GM19035 (cell line): ENCODE data around the gene LHPP.

ENCODE experiments used
- ATAC-seq: cut with Tn5 transposase; IDR thresholded peaks from one replicate; pipeline ENCODE4 v1.9.1; 2021; ENCODE audit not compliant: unreplicated experiment

LHPP gene

DNA sequence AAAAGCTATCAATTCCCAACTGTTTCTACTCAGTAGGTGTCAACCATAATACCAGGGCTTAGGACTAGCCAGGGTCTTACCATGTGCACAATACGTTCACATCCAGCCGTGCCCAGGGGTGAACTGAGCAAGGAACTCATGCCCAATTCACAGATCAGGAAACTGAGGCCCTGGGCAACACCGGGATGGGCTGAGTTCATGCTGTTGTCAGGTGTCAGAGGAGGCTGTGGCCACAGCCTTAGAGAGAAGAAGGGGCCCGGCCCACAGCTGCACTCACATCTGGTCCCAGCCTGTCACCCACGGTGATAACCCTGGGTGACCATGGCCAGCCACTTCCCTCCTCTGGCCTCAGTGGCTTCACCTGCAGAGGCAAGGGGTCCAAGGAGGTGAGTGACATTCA is 190.6 kb downstream of the LHPP start:
- ATAC-seq = no peak

DNA sequence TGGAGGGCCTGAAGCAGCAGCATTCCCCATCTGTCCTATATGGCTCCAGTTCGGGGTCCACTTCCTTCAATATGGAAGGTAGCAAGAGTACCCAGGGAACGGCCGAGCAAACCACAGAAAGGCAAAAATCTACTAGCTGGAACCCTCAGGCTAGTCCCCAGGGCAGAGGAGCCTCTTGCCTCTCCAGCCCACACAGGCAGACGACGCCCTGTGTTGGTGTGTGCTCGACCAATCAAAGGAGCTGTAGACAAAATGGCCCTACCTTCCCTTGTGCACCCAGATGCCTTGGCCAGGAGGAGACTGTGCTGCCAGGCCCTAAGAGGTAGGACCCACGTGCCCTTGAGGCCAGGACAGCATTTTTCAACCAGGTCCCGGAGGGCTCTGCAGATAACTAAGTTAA is 191.1 kb downstream of the LHPP start:
- no peak for ATAC-seq

DNA sequence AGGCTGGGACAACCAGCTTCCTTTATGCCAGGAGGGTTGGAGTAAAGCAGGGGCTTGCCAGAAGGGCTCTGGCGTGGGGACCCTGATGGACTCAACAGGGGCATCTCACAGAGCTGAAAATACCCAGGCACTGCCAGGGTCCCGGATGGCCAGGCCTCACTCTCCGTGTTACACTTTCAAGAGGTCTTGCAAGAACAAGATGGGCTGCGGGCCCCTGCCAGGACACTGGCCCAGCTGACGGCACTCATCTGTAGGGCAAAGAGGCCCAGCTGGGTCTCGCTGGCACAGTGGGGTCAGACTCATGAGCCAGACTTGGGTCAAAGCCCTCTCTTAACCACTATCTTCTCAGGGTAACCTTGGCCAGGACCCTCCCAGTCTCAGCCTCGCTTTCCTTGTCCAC is 191.7 kb downstream of the LHPP start:
- ATAC-seq = no peak

DNA sequence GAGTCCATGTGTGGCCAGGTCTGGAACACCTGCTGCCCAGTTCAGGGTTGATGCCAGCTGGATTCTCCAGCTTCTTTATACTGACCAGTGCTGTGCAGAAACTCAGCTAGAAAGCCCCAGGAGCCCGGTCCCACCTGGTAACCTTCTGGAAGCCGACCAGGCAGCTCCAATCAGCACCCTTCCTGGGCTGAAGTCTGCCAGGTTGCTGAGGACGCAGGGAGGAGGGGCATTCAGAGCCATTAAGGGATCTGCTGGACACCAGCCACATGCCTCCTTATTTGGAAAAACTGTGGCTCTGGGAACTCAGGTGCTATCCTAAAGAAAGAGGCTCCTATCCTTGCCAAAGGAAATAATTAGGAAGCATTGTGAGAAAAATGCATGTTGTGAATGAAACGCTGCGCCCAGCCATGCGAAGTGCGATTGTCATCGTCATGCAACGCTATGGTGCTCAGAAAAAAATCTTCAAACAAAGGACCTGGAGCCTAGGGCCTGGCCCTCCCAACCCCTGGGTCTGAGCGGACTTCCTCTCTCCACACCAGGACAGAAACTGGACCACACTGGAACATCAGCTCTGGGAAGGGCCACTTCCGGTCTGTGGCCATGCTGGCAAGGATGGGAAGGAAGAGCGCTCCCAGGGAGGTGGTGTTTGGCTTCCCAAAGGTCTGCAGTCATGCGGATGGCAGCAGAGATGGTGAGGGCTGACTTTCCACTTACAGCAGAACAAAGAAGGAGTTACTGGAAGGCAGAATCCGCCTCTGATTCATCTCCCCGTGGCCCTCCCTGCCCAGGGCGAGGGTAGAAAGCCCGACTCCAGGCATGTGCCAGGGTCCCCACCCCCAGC is 192.4 kb downstream of the LHPP start:
- no peak for ATAC-seq

DNA sequence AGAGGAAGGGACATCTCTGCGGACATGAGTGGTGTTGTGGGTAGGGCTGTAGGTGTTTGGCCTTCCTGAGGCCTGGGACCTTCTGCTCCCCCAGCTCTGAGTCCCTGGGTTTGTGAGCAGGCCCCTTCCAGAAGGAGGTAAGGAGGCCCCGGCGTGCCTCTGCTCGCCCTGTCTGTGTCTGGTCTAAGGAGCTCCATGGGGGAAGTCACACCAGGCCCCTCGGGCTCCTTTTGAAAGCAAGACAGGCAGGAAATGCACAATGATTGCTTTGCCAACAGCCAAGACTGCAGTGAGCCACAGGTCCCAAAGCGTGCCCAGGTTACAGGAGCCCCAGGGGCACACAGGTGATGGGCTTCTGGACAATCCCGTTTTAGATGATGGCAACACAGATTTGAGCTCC is 193.1 kb downstream of the LHPP start:
- ATAC-seq = no peak

DNA sequence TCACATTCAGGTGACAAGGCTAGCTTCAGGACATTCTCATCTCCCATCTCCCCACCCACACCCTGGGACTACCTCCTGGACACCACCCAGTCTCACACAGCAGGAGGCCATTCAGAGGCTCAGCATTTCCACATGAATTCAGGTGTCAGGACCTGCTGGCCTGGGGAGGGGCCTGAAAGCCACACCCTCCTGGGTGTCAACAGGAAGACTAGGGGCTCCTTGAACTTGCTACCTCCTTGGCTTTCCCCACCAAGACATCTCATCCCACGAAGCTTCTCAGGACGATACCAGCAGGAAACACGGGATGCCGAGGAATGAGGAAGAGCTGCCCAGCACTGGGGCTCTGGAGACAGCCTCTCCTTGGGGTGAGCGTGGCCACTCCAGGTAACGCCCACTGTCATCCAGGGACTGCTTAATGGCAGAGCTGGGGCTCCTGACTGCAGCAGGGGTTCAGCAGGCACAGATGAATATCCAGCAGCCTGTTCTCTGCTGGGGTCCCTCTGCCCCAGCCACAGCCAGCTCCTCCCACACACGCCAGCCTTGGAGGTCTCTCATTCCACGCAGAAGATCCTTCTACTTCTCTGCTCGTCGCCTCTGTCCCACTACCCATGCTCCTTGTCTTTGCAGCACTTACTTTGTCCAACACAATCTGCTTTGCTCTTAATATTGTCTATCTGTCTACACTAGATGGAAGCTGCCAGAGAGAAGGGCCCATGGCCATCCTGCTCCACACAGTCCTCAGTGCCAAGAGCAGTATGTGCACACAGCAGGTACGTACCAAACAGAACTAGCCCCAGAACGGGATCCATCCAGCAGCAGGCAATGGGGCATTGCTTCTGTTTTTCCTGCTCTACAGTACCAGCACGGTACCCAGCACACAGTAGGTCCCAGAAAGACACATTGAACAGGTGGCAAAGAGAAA is 193.8 kb downstream of the LHPP start:
- no peak for ATAC-seq

DNA sequence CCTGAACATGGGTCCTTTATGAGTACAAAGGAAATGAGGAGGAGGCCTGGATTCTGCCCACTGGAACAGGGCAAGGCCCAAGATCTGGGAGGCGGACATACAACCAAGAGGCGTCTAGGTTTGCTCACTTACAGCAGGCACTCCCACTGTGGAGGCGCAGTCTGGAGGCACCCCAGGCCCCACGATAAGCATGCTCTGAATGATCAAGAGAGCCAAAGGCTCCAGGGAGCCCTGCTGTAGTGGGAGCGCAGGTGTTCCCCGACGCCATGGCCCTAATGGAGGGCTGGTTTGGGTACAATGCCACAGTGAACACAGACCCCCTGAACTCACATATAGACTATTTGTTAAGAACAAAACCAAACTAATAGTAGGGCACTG is 194.5 kb downstream of the LHPP start:
- ATAC-seq = no peak

DNA sequence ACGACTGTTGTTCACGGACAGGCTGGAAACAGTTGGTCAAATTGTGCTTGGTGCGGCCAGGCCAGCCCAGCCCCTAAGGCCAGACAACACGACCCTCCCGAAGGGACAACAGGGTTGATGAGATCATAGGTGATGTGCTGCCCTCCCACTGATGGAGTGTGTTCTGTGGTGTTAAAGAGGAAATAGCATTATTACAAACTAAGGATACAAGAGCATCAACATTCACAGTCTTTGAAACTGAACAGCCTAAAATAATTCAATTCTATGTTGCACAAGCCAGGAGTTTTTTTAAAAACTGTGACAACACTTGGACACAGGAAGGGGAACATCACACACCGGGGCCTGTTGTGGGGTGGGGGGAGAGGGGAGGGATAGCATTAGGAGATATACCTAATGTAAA is 194.9 kb downstream of the LHPP start:
- ATAC-seq = no peak

DNA sequence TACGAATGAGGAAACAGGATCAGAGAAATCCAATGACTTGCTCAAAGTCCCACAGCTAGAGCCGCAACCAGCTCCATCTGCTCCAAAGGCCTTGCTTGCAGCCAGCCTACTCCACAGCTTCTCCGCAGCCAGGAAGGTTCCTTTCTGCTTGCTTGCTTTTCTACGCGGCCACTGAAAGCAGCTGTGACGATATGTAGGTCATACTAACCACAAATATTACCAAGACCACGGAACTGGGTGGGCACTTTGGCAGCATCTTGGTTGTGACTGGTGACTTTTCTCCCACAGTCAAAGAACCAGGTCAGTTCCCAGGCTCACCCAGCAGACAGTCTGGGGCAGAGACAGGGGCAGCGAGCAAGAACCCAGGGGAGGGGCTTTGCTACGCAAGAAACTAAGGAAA is 196.2 kb downstream of the LHPP start:
- no peak for ATAC-seq

DNA sequence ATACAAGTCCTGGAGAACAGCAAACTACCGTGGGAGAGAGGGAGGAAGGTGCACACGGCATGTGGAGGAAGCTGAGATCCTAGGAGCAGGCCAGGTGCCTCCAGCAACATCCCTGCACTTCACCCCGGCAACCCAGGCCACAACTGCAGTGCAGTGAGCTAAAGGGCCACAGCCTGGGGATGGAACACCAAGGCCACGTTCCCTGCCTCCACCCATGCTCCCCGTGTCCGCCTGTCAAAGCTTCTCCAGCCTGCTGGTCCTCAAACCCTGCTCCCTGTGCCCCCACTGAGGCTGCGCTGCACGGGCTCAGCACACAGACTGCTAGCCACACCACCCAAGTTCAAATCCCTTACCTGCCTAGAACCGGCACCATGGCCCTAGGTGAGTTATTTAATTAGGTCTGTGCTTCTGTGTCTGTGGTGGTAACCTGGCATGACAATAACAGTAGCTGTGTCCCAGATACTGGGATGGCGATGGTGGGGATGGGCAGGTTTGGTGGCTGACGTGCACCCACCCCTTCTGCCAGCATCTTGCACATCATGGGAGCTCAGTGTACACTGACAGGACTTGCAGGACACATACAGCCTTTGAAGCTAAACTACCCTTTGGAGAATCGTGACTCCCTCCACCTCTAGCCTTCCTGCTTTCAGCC is 197.1 kb downstream of the LHPP start:
- ATAC-seq = no peak

DNA sequence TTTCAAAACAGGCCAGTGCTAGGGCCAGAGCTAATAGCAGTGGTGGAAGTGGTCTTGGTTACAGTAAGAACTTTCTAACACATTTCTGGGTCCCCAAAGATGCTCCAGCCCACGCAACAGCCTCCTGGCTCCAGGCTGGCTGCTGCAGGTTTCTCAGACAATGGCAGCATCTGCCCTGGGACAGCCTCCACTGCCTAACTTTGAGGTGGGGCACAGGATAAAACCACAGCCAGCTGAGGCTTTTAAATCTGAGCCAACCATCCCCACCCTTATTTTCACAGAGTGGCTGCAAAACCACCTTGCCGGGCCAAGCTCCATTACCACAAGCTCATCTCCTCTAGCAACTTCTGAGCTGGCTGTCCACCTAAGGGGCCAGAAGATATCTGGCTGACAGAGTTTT is 197.8 kb downstream of the LHPP start:
- no peak for ATAC-seq

DNA sequence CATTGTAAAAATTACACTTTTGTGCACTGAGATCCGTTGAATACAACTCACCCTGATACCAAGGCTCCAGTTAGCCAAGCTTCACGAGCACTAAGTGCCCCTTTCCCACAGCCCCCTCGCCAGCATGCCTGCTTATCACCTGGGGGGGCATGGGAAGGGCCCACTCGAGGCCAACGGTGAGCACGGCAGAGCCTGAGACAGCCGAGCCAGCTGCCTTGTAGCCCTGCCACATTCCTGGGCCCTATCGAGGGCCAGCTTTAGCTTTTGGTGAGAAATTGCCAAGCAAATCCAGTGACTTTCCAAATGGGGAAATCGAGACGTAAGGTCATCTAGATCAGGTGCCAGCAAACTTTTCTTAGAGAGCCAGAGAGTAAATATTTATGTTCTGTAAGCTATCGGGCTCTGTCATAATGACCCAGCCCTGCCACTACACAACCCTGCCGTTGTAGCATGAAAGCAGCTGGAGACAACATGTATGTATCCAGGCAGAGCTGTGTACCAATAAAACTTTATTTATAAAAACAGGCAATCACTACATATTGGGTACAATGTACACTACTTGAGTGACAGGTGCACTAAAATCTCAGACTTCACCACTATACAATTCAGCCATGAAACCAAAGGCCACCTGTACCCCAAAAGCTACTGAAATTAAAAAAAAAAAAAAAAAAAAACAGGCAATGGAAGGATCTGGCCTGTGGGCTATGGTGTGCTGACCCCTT is 198.9 kb downstream of the LHPP start:
- no peak for ATAC-seq

DNA sequence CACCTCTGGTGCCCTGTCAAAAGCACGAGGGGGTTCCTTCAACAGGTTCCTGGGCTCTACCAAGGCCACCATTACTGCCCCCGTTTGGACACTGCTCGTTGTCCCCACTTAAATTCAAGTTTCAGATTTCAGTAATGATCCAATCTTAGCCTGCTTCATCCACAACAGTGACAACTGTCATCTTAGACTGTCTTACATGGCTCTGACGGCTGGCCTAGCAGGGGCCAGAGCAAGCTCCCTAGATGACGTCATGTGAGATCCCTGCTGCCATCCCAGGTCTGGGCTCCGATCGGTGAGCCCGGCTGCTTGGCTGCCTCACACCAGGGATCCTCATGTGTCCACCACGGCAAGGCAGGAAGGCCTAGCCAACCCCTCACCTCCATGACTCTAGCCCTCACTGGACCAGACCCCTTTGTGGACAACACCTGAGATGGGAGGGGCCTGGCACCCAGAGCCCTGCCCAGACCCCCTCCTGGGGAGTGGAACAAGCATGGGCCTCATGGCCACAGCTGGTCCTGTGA is 200.1 kb downstream of the LHPP start:
- no peak for ATAC-seq

DNA sequence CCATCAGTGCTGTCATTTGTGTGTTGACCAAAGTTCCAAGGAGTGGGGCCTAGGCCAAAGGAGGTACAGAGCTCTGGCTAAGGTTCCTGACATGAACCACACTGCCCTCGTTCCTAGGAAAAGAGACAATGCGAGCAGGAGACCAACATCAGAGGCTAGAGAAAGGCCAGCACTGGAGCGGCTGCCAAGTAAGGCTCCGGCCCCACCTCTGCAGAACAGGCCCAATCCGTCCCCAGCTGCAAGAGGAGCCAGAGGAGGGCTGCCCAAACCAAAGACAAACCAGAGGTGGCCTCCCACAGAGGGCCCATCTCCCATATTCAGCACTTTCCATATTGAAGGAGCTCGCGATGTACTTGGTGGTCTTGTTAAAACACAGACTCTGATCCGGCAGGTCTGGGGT is 201.6 kb downstream of the LHPP start:
- ATAC-seq = no peak
